Right kidney (tissue), 1 donor: ENCODE data around the gene POLRMT.

Source experiments
- DNase-seq: peaks from one replicate; pipeline ENCODE4 v3.0.0-alpha.2; 2016

Gene POLRMT

DNA sequence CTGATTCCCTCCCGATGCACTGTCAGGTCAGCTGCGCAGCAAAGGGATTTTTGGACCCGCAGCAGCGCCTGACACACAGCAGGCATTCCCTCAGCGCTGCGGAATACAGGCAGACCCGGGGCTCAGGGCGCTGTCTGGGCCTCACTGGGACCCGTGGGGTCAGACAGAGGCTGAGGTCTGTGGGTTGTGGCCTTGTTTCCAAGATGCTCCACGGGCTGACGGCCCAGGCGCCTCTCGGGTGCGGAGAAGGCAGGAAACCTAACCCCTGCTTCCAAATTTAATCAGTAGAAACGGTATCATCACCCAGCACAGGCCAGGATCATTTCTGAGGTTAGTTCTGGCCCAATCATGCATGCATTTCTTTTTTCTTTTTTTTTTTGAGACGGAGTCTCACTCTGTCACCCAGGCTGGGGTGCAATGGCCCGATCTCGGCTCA is 30.4 kb upstream of the POLRMT start:
- no peak for DNase-seq

DNA sequence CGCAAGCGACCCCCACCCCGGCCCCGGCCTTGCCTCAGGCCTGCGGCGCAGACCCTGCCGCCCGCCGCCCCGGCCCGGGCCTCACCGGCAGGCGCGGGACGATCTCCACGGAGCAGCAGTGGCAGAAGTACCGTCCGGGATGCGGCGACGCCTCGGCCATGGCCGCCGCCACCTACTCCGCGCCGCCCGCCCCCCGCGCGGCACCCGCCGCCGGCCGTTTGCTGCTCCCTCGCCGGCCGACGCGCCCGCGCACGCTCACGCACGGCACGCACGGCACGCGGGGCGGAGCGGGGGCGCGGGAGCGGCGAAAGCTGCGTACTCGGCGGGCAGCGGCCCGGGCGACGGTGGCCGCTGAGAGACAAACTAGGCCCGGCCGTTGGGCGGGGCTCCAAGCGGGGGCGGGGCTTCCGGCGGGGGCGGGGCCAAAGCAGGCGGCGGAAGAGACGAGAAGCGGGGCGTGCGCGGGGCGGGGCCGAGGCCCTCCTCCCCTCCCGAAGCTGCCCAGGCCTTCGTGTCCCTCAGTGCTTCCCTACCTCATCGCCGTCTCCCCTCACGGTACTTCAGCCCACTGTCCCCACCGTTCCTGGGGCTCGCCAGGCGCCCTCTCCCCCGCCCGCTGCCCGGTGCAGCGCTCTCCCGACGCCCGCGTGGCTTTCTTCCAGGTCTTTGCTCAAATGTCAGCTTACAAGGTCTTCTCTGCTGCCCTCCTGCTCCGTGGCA is 29.8 kb upstream of the POLRMT start, which contains the start of gene RNF126:
Gene RNF126, minus strand, starts transcription at position 253 of the 720 bp plus-strand sequence. Its CDS starts 93 bp downstream, at position 160.
- DNase-seq: peak; percentile 92

GRCh38 chr19:662207-662961 is 29.0 kb upstream of the POLRMT start:
- peak; percentile 59 for DNase-seq

DNA sequence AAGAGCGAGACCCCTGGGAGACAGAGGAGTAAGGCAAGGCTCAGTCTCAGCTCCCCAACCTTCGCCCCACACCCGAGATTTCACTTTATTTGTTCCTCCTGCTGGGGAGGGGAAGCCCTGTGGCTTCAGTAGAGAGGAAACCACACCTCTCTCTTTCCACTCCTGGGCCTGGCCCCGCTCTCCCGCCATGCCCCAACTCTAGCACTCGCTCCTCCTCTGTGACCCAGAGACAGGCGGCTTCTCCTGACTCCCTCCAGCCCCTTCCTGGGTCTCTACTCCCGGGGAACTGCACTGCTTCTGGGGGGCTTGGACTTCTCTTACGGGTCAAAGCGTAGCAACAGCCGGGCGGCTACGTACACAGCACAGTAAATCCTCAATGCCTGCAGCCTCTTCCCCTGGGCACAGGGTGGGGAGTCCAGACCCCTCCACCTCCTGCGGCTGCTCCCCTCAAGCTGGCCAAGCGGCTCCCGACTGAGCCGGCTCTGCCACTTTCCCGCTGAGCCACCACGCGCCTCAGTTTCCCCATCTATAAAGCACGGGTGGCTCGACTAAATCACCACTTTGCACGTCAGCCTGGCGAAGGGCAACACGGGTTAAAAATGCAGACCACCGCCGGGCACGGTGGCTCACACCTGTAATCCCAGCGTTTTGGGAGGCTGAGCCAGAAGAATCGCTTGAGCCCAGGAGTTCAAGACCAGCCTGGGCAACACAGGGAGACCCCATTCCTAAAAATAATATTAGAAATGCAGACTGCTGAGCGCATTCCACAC is 28.3 kb upstream of the POLRMT start:
- no peak for DNase-seq

- no peak for DNase-seq
Observed at GRCh38 chr19:660793-661426, 27.6 kb upstream of the POLRMT start.

DNA sequence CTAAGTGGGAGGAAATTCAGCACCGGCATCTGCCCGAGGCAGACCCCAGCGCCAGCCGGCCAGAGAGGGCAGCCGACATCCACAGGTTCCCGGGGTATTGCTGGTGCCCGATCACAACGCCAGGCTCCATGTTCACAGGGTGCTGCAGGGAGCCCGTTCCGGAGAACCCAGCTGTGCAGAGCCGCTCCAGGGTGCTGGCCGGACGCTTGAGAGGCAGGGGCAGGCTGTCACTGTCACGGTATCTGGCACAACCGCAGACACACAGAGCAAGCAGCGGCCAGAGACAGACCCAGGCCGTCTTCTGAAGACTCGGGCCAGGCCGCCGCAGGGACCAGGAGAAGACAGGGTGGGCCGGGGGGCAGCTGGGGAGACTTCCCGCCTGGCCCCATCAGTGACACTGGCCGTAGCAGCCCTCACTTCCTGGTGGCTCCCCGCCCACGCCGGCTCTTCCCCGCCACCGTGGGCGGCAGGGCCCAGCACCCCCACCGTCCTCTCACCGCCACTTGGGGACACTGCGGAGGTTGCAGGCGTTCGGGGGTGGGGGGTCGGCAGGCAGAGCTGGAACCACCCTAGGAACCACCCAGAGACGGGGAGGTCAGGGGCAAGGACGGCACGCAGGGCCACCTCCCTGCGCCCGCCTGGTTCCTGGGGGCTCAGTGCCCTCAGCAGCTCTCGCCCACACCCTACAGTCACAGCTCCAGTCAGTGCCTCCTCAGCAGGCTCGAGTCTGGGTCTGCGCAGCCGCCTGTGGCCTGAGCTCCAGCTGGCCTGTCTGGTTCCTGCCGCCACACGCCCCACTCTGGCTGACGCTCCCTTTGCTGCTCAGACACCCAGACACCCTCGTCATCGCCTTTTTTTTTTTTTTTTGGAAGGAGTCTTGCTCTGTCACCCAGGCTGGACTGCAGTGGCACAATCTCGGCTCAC is 25.8 kb upstream of the POLRMT start:
- DNase-seq: no peak

DNA sequence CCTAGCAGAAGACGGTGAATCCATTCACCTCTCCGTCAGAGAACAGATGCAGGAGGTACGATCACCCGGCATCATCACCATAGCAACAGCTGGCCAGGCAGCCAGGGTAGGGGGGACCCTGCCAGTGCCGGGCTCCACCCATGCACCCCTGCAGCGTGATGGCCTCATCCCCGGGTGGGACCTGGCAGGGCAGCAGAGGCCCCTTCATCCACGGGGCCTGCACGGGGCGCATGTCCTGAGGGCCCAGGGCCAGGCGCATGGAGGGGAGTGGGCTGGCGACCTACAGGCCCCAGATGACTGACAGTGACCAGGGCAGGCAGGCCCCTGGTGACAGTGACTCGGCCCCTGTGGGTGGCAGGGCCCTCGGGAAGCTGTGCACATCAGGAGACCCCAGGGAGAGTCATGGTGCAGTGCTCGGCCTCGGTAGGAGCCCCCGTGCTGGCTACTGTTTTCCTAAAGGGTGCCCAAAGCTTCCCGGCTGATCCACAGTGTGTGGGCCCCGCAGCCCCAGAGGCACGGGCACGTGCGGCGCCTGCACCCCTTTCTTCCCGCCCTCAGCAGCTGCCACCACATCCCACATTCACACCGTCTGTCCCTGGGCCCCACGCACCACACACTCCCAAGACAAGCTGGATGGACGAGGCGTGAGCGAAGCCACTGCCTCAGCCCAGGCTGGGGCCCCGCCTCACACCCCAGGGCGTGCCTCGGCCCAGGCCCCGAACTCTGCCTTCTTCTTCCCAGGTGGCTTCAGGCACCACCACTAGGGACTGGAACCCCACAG is 24.9 kb upstream of the POLRMT start:
- no peak for DNase-seq

DNA sequence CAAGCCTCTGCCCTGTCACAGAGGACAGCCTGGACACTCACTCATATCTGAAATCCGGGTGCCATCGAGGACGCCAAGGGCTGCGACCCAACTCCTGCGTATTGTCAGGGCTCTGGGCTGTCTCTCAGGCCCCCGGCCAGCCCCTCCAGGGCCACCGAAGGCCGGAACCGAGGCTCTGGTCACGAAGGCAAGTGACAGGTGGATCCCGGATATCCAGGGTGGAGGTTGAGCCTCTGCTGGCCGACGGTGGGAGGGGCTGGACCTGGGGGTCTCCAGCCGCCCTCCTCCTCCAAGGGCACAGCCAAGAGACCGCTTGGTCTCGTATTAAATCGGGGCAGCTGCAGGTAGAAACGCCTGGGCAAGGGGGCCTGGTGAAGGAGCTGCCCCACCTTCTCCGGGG is 24.3 kb upstream of the POLRMT start:
- DNase-seq: no peak

DNA sequence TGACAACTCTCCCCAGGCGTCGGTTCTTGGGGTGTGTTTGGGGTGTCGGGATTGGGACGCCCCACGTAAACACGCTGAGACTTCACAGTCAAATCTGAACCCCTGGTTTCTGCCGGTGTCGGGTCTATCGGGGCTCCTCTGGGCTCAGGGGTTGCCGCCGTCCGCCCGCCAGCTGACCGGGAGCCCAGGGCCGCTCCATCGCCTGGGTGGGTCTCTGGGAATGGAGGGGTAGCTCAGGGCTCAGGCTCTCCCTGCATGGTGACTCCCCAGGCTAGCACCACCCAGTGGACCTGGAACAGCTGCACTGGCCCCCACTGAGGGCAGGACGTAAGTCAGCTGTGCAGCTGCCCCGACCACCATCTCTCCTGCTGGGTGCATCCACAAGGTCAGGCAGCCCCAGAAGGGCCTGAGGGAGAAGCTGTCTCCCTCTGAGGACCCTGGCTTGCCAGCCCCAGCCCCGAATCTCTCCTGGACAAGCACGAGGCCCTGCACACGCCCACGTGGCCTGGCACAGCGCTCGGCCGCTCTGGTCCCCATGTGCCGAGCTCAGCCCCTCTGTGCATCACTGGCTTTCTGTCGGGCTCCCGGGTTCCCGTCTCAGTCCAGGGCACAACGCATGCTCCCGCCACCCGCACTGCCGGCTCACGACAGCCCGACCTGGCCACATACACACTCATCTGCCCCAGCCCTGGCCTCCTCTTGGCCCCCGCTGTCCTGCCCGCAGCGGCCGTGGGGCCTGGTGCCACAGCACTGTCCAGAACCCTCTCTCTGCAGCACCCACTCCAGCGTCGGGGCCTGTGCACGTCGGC is 23.6 kb upstream of the POLRMT start:
- DNase-seq: no peak

DNA sequence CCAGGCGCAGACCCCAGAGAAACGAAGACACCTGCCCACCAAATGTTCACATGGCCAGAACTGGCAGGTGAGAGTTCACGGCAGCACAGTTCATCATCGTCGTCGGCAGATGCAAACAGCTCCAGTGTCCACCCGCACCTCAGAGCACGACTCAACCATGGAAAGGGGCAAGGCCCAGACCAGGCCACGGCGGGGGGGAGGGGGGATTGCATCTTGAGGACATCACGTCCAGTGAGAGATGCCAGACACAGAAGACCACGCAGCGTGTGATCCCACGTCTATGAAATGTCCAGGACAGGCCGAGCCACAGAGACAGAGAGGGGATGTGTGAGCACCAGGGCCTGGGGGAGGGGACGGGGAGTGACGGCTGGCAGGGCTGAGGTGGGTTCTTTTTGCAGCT is 22.4 kb upstream of the POLRMT start:
- no peak for DNase-seq

GRCh38 chr19:653425-653824 is 20.1 kb upstream of the POLRMT start:
- no peak for DNase-seq

- DNase-seq: no peak
Observed at GRCh38 chr19:652467-653389, 19.4 kb upstream of the POLRMT start.

DNA sequence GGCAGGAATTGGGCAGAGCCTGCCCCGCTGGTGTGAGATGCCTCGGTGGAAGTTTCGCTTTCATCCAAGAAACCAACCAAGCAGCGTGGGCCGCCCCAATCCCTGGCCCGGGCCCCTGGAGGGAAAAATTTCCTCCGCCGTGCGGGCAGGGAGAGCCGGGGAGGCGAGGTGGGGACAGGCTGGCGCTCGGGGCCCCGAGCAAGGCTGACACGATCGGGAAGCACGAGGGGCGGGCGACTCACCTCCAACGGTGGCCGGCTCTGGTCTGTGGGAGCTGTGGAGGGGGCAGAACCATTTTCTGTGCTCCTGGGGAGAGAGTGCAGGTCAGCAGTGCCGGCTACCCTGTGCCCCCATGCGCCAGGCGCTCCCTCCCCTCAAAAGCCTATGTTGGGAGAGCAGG is 18.7 kb upstream of the POLRMT start:
- no peak for DNase-seq

DNA sequence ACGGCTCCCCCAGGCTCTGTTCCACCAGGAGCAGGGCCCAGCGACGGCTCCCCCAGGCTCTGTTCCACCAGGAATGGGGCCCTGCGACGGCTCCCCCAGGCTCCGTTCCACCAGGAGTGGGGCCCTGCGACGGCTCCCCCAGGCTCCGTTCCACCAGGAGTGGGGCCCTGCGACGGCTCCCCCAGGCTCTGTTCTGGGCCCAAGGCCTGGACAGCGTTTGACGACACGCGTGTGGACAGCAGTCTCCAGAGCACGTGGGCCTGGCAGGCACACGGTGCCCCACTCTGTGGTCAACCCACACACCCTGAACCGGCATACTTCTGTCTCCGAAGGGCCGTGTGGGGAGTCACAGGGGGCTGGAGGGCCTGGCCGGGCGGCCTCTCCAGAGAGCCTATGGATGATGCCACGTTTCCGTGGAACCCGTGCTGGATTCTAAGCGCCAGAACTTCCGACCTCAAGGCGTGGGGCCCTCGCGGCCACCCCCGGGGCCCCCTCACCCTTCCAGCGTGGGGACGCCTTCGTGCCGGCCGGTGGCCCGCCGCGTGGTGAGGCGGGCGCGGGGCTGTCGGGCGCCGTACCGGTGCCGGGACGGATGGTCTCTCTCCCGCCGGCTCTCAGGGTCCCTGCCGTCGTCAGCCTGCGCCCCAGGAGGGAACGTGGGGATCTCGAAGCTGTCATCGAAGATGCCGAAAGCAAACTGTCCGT is 17.9 kb upstream of the POLRMT start:
- DNase-seq: no peak

DNA sequence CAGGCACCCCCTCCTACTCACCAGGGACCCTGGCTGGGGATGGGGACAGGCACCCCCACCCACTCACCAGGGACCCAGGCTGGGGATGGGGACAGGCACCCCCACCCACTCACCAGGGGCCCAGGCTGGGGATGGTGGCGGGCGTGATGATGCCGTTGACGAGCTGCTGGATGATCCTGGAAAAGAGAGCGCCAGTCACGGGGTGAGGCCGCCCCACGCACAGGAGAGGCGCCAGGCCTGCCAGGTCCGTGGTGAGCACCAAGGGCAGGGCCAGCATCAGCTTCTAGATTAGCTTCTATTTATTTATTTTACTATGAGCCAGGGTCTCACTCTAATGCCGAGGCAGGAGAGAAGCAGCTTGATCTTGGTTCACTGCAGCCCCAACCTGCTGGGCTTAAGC is 16.8 kb upstream of the POLRMT start:
- DNase-seq: no peak

DNA sequence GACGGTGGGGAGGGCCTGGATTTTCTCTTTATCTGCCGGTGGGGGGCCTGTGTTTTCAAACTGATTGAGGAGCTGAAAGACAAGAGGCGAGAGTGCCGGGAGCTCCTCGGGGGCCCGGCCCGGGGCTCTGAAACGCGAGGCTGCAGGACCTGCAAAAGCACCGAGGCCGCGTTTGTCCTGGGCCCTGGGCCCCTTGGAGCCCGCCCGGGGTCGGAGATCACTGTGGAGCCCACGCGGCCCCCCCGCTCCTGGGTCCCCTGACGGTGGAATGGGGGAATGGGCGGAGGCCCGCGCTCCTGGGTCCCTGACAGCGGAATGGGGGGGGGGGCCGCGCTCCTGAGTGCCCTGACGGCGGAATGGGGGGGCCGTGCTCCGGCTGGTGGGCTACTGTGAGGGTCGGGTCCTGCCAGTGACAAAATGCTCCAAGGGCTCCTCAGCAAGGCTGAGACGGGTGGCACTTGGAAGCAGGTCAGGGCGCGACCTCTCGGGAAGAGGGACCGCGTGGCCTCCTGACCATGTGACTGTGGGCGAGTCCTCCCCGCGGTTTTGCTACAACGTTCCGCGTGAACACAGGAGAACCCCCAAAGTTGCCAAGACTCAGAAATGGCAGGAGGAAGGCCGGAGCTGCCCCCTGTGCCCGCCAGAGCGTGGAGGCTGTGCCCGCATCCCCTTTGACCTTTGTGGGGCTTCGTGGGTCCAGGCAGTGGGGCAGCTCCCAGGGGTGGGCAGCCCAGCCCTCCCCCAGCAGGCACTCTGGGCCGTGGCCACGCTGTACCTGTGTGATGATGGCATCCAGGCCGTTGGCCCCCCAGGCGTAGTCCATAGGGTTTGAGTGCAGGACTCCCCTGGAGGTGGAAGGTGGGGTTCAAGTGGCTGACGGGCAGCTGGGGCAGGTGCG is 15.8 kb upstream of the POLRMT start:
- DNase-seq: no peak

DNA sequence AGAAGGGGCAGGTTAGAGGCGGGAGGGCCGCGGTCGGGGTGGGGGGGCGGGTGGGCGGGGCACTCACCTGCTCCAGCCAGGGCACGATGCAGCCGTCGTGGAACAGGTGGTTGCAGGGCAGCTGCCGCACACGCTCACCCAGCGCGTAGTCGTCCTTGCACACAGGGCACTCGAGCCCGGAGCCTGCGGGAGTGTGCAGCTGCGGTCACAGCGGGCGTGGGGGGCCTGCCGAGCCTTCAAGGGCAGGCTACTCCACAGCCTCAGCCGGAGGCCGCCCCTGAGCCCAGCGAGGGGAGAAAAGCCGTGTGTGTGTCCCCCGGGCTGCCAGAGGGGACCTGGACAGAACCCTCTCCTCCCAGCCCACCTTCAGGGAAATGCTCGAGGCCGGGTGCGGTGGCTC is 15.0 kb upstream of the POLRMT start:
- no peak for DNase-seq
